Hepatocyte (in vitro differentiated cells): ENCODE results near the gene CYB5R2. TPM values are rescaled to one million over a fixed set of nuclear protein-coding genes. Genes with fewer than 3 reads are reported as not detected.

Source experiments
- DNase-seq: peaks from one replicate; pipeline ENCODE4 v3.0.0-alpha.2; 2016; ENCODE audit warnings: low spot score
- H2AFZ ChIP-seq: fragments of 200-600 bp; sonication (generic); 2 replicates; pipeline ENCODE4 v1.6.0; 2016; ENCODE audit warnings: antibody characterized with exemption, mild to moderate bottlenecking
- H3K27ac ChIP-seq: fragments of 200-600 bp; sonication (generic); 2 replicates; pipeline ENCODE4 v1.5.1; 2016; ENCODE audit warnings: mild to moderate bottlenecking
- H3K27me3 ChIP-seq: fragments of 200-600 bp; sonication (generic); 2 replicates; pipeline ENCODE4 v1.6.1; 2016
- H3K36me3 ChIP-seq: fragments of 200-600 bp; sonication (generic); replicated peaks from 2 replicates; pipeline ENCODE4 v1.5.1; 2016; ENCODE audit warnings: low read depth; ENCODE audit not compliant: insufficient read depth
- H3K4me1 ChIP-seq: fragments of 200-600 bp; sonication (generic); 2 replicates; pipeline ENCODE4 v1.5.1; 2016; ENCODE audit warnings: mild to moderate bottlenecking, moderate library complexity; ENCODE audit not compliant: insufficient read depth
- H3K4me2 ChIP-seq: fragments of 200-600 bp; sonication (generic); 2 replicates; pipeline ENCODE4 v1.6.0; 2016
- H3K4me3 ChIP-seq: fragments of 200-600 bp; sonication (generic); 2 replicates; pipeline ENCODE4 v1.5.1; 2016; ENCODE audit warnings: mild to moderate bottlenecking
- H3K79me2 ChIP-seq: fragments of 200-600 bp; sonication (generic); 2 replicates; pipeline ENCODE4 v1.6.0; 2017; ENCODE audit warnings: mild to moderate bottlenecking
- H3K9me2 ChIP-seq: fragments of 200-600 bp; sonication (generic); replicated peaks from 2 replicates; pipeline ENCODE4 v1.6.0; 2017; ENCODE audit warnings: mild to moderate bottlenecking; ENCODE audit not compliant: insufficient read depth
- H3K9me3 ChIP-seq: fragments of 200-600 bp; sonication (generic); 2 replicates; pipeline ENCODE4 v1.5.1; 2016; ENCODE audit warnings: low read depth, mild to moderate bottlenecking
- H4K20me1 ChIP-seq: fragments of 200-600 bp; sonication (generic); 2 replicates; pipeline ENCODE4 v1.6.0; 2016; ENCODE audit warnings: mild to moderate bottlenecking; ENCODE audit not compliant: insufficient read depth, poor library complexity, severe bottlenecking
- EZH2 ChIP-seq: fragments of 200-600 bp; sonication (generic); IDR thresholded peaks from 2 replicates; pipeline ENCODE4 v1.6.1; 2016; ENCODE audit warnings: antibody characterized with exemption, mild to moderate bottlenecking, borderline replicate concordance
- EZH2phosphoT487 ChIP-seq: fragments of 200-600 bp; sonication (generic); IDR thresholded peaks from one replicate; pipeline ENCODE4 v1.6.1; 2018; ENCODE audit warnings: antibody characterized with exemption, mild to moderate bottlenecking, low read depth, moderate library complexity; ENCODE audit not compliant: unreplicated experiment, severe bottlenecking
- WGBS: methylation state at CpG from one replicate; pipeline ENCODE4 v1.1.6; 2016; ENCODE audit warnings: low lambda C conversion rate; ENCODE audit errors: missing lambda C conversion rate; 5-methylcytosine and 5-hydroxymethylcytosine counted together
- polyA plus RNA-seq: library from polyadenylated mRNA; unstranded; fragments of >200 nt; fragmentation: Nextera tagmentation; extraction: Ambion mirVana; gene quantifications from 2 replicates; pipeline ENCODE4 v1.2.1, GENCODE V29; 2016
- total RNA-seq: library from RNA; depleted of rRNA; stranded (reverse); fragments of >200 nt; gene quantifications from 2 replicates; pipeline ENCODE4 v1.2.3, GENCODE V29; 2014
- TF ChIP-seq, protein P1 (sequence below): fragments of 200-600 bp; sonication (generic); IDR thresholded peaks from 2 replicates; pipeline ENCODE4 v1.5.1; 2016; ENCODE audit warnings: antibody characterized with exemption, mild to moderate bottlenecking; ENCODE audit not compliant: poor library complexity

The CYB5R2 gene
- total and polyA plus RNA-seq, 2 experiments from 2014 or later, result 19.9 to 38.5 TPM

DNA sequence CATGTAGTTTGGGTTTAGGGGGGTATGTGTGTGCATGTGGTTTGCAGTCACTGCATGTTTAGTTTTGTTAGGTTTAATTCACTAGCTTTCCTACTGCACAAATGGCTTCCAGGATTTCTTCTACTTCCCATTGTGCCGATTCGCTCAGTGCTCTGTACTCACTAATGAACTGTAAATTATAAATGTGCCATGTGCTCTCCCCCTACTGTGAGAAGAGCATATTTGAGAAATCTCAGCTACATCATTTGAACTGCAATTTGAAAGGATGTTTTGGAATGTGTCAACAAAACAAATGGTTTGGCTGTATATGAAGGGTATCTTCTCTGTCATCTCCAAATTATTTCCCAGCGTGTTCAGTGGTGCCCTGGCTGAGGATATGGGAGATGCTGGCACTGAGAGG is 28.1 kb downstream of the CYB5R2 start:
- Histone ChIP-seq H3K79me2 (no peaks in the 10 kb centered on the region), H3K36me3 (no peaks in the 10 kb centered on the region), H3K27me3 (no peaks in the 10 kb centered on the region), H2AFZ (no peak overlapping the region), H3K4me2 (no peak overlapping the region), H3K4me3 (no peak overlapping the region), H3K9me3 (no peaks in the 10 kb centered on the region), H3K4me1 (no peaks in the 10 kb centered on the region), H3K27ac (no peak overlapping the region), H3K9me2 (no peaks in the 10 kb centered on the region), H4K20me1 (no peaks in the 10 kb centered on the region)
- no peak for DNase-seq
- TF ChIP-seq, protein P1, sequence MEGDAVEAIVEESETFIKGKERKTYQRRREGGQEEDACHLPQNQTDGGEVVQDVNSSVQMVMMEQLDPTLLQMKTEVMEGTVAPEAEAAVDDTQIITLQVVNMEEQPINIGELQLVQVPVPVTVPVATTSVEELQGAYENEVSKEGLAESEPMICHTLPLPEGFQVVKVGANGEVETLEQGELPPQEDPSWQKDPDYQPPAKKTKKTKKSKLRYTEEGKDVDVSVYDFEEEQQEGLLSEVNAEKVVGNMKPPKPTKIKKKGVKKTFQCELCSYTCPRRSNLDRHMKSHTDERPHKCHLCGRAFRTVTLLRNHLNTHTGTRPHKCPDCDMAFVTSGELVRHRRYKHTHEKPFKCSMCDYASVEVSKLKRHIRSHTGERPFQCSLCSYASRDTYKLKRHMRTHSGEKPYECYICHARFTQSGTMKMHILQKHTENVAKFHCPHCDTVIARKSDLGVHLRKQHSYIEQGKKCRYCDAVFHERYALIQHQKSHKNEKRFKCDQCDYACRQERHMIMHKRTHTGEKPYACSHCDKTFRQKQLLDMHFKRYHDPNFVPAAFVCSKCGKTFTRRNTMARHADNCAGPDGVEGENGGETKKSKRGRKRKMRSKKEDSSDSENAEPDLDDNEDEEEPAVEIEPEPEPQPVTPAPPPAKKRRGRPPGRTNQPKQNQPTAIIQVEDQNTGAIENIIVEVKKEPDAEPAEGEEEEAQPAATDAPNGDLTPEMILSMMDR, result no peak
- TF ChIP-seq EZH2 (no peak), EZH2phosphoT487 (no peak)
- 86% methylated on average over 3 of the region's 3 CpGs for WGBS

DNA sequence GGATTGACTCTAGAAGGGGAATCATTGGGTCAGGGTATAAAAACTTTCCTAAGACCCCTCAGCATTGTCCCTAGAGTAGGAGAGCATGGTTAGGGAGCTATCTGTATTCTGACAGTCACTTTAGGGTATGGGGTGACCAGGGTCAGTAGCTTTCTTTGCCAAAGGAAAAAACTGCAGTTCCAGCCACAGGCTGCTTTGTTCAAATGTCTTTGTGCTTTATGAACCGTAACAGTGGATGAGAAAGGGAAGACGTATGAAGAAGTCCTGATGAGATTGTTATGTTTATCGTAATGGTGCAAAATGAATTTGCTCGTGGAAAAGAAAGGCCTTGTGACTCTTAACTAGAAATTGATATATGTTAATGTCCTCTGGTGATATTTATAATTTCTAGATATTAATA is 30.0 kb downstream of the CYB5R2 start:
- H3K4me3 ChIP-seq, result no peak overlapping the region
- no peaks in the 10 kb centered on the region for H4K20me1 ChIP-seq
- no peaks in the 10 kb centered on the region for H3K9me3 ChIP-seq
- WGBS, result 91% methylated on average over 4 of the region's 4 CpGs
- H3K4me2 ChIP-seq, result no peak overlapping the region
- no peak overlapping the region for H3K27ac ChIP-seq
- H3K9me2 ChIP-seq, result no peaks in the 10 kb centered on the region
- no peak for DNase-seq
- H3K36me3 ChIP-seq, result no peaks in the 10 kb centered on the region
- TF ChIP-seq EZH2phosphoT487, result no peak
- H2AFZ ChIP-seq, result no peak overlapping the region
- no peaks in the 10 kb centered on the region for H3K79me2 ChIP-seq
- no peaks in the 10 kb centered on the region for H3K27me3 ChIP-seq
- peaks cover 4% of the 10 kb centered on the region for H3K4me1 ChIP-seq

GRCh38 chr11:7642747-7643146 is 30.6 kb downstream of the CYB5R2 start:
- peaks cover 4% of the 10 kb centered on the region for H3K4me1 ChIP-seq
- H3K79me2 ChIP-seq, result no peaks in the 10 kb centered on the region
- H3K4me3 ChIP-seq, result no peak overlapping the region
- H4K20me1 ChIP-seq, result no peaks in the 10 kb centered on the region
- no peak for DNase-seq
- no peak overlapping the region for H3K27ac ChIP-seq
- no peak for TF ChIP-seq EZH2
- no peak for TF ChIP-seq EZH2phosphoT487
- TF ChIP-seq, protein P1, result no peak
- H3K9me2 ChIP-seq, result no peaks in the 10 kb centered on the region
- H3K4me2 ChIP-seq, result no peak overlapping the region
- H3K36me3 ChIP-seq, result no peaks in the 10 kb centered on the region
- H2AFZ ChIP-seq, result no peak overlapping the region
- no peaks in the 10 kb centered on the region for H3K27me3 ChIP-seq
- 53% methylated on average over 4 of the region's 4 CpGs for WGBS
- H3K9me3 ChIP-seq, result no peaks in the 10 kb centered on the region

DNA sequence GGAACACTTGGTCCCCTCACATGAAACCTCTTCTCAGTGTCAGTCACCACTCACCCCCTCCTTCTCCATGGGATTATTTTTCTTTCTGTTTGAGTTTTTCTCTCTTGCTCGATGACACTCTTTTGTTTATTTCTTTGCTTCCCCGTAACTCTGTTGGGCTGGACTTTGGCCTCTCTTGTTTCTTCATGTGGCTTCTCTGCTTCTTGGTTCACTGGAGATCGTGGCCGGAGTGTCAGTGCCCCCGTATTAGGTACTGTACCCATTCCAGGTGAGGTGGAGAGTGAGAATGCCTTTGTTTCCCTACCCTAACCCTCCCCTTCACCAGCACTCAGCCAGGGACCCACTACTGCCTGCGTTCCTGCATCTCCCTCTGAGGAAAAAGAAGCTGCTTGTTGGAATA is 32.5 kb downstream of the CYB5R2 start:
- no peak for TF ChIP-seq EZH2
- TF ChIP-seq, protein P1, result no peak
- no peak for TF ChIP-seq EZH2phosphoT487
- Histone ChIP-seq H3K27me3 (no peaks in the 10 kb centered on the region), H3K27ac (peak overlapping the region; percentile 77), H2AFZ (no peak overlapping the region), H3K4me3 (no peak overlapping the region), H3K4me1 (peaks cover 4% of the 10 kb centered on the region), H3K36me3 (no peaks in the 10 kb centered on the region), H3K9me3 (no peaks in the 10 kb centered on the region), H4K20me1 (no peaks in the 10 kb centered on the region), H3K4me2 (no peak overlapping the region), H3K9me2 (no peaks in the 10 kb centered on the region), H3K79me2 (no peaks in the 10 kb centered on the region)
- DNase-seq, result peak; percentile 21
- WGBS, result 80% methylated on average over 6 of the region's 6 CpGs
